Measurements from ENCODE around the gene ZNF688. TPM values are rescaled to one million over a fixed set of nuclear protein-coding genes. Genes with fewer than 3 reads are reported as not detected.
A peak's percentile ranks its signal among the peaks of the same experiment; 100 is the strongest.

The ZNF688 gene
- total and polyA plus RNA-seq, 2 of the 13 experiments (the other 11 are each of a cell fraction or from before 2014, with no cell fraction given): 2.4 to 5.4 TPM

GRCh38 chr16:30558789-30559377, 12.6 kb downstream of the ZNF688 start (continued):
- TF ChIP-seq HOMEZ (CRISPR knock-in tag; IDR thresholded peaks at IDR 0.05; ENCODE audit: low read depth) (no peak), KDM2A (CRISPR knock-in tag; IDR thresholded peaks at IDR 0.05; ENCODE audit: borderline replicate concordance, low read depth) (no peak), MED13 (CRISPR knock-in tag; IDR thresholded peaks at IDR 0.05) (peak; percentile 5; the same call in 1 of the 2 replicates), SRSF9 (IDR thresholded peaks at IDR 0.05; ENCODE audit: borderline replicate concordance, insufficient read depth, low read depth, low read length, poor library complexity, severe bottlenecking) (no peak), FOXJ3 (CRISPR knock-in tag; IDR thresholded peaks at IDR 0.05; ENCODE audit: borderline replicate concordance) (no peak), PRPF4 (IDR thresholded peaks at IDR 0.05; ENCODE audit: low read depth, low read length, poor library complexity, severe bottlenecking) (peak; percentile 58), ZNF639 (CRISPR knock-in tag; conservative IDR thresholded peaks at IDR 0.05) (no peak), ISX (CRISPR knock-in tag; conservative IDR thresholded peaks at IDR 0.05) (no peak)

All from HepG2 (cell line).